ENCODE data around the gene LEFTY2. TPM values are rescaled to one million over a fixed set of nuclear protein-coding genes. Genes with fewer than 3 reads are reported as not detected.

The LEFTY2 gene
- total and polyA plus RNA-seq, 9 of the 15 experiments (the other 6 are each of a cell fraction or from before 2014, with no cell fraction given): 0.04 to 0.14 TPM; not detected in 7

- TF ChIP-seq, protein P1, sequence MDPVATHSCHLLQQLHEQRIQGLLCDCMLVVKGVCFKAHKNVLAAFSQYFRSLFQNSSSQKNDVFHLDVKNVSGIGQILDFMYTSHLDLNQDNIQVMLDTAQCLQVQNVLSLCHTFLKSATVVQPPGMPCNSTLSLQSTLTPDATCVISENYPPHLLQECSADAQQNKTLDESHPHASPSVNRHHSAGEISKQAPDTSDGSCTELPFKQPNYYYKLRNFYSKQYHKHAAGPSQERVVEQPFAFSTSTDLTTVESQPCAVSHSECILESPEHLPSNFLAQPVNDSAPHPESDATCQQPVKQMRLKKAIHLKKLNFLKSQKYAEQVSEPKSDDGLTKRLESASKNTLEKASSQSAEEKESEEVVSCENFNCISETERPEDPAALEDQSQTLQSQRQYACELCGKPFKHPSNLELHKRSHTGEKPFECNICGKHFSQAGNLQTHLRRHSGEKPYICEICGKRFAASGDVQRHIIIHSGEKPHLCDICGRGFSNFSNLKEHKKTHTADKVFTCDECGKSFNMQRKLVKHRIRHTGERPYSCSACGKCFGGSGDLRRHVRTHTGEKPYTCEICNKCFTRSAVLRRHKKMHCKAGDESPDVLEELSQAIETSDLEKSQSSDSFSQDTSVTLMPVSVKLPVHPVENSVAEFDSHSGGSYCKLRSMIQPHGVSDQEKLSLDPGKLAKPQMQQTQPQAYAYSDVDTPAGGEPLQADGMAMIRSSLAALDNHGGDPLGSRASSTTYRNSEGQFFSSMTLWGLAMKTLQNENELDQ (CRISPR knock-in tag; IDR thresholded peaks at IDR 0.05; ENCODE audit: borderline replicate concordance): no peak
- no peak for TF ChIP-seq ESRRB (CRISPR knock-in tag; IDR thresholded peaks at IDR 0.05; ENCODE audit: borderline replicate concordance)
- TF ChIP-seq CBX3 (IDR thresholded peaks at IDR 0.05; ENCODE audit: borderline replicate concordance in 1 of 2, low read length in 2 of 2): 0 out of 3 replicates have a peak, but pooled peaks of 1 of the 2 experiments have one; percentile 30
- TF ChIP-seq GATAD2A (IDR thresholded peaks at IDR 0.05): peak; percentile 96; the same call in 1 of the 2 replicates
- no peak for TF ChIP-seq ZNF347 (CRISPR knock-in tag; IDR thresholded peaks at IDR 0.05; ENCODE audit: low read depth)
- 0 out of 4 replicates have a peak, but pooled peaks of 1 of the 2 experiments have one; percentile 17 for TF ChIP-seq RCOR1 (IDR thresholded peaks at IDR 0.05; ENCODE audit: borderline replicate concordance in 1 of 2, low read depth in 2 of 2, low read length in 2 of 2)
- TF ChIP-seq, protein P2, sequence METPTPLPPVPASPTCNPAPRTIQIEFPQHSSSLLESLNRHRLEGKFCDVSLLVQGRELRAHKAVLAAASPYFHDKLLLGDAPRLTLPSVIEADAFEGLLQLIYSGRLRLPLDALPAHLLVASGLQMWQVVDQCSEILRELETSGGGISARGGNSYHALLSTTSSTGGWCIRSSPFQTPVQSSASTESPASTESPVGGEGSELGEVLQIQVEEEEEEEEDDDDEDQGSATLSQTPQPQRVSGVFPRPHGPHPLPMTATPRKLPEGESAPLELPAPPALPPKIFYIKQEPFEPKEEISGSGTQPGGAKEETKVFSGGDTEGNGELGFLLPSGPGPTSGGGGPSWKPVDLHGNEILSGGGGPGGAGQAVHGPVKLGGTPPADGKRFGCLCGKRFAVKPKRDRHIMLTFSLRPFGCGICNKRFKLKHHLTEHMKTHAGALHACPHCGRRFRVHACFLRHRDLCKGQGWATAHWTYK (CRISPR knock-in tag; IDR thresholded peaks at IDR 0.05): 0 out of 2 replicates have a peak, but pooled peaks have one; percentile 58
- TF ChIP-seq CC2D1A (IDR thresholded peaks at IDR 0.05): peak; percentile 86
- no peak for TF ChIP-seq HMG20B (CRISPR knock-in tag; IDR thresholded peaks at IDR 0.05)
- no peak for TF ChIP-seq NFIC (IDR thresholded peaks at IDR 0.05)
- TF ChIP-seq C11orf30 (IDR thresholded peaks at IDR 0.05; ENCODE audit: low read depth): peak; percentile 11; the same call in 1 of the 2 replicates
- peak; percentile 56 for TF ChIP-seq HMGN3 (IDR thresholded peaks at IDR 0.05; ENCODE audit: borderline replicate concordance, extremely low read depth, insufficient read length, low read depth, low read length)
- TF ChIP-seq DEAF1 (CRISPR knock-in tag; IDR thresholded peaks at IDR 0.05): peak; percentile 66
- TF ChIP-seq MLLT1 (IDR thresholded peaks at IDR 0.05): peak in 1 of 2 experiments; percentile 68; a peak in 1 of 4 replicates
- peak; percentile 67 for TF ChIP-seq ZNF592 (IDR thresholded peaks at IDR 0.05)
Observed at GRCh38 chr1:225962440-225962975, 21.5 kb upstream of the LEFTY2 start (continued).
